GM12878 (cell line): ENCODE data around the gene SVOP. TPM values are rescaled to one million over a fixed set of nuclear protein-coding genes. Genes with fewer than 3 reads are reported as not detected.
A peak's percentile ranks its signal among the peaks of the same experiment; 100 is the strongest.
"Not testable (repeated sequence)": the region's sequence is repeated elsewhere in the genome, so short reads cannot be mapped to it uniquely, and the experiment has no call there.

Experiments used
- ATAC-seq: fragments of 200-7000 bp; cut with Tn5 transposase; 3 replicates; pipeline ENCODE4 v1.9.1; 2020; ENCODE audit warnings: mild to moderate bottlenecking, moderate library complexity
- BruUV-seq: library from RNA; stranded (reverse); fragments of 400-500 nt; replicated peaks from 2 replicates; lab custom pipeline; 2021; lab: Mats Ljungman, UMichigan
- CTCF ChIA-PET: fragments of 300-600 bp; sonication (Branson Sonifier 250); formaldehyde crosslinking; extraction: SDS; loops from one replicate; lab custom pipeline; 2021; ENCODE audit warnings: inconsistent platforms; lab: Yijun Ruan, JAX
- POLR2A ChIA-PET: fragments of 350-600 bp; formaldehyde crosslinking; extraction: SDS; loops from one replicate; lab custom pipeline; 2021; ENCODE audit warnings: inconsistent platforms; lab: Charles Lee
- RAD21 ChIA-PET: fragments of 300-600 bp; sonication (Branson Sonifier 250); formaldehyde crosslinking; loops from one replicate; lab custom pipeline; 2023; ENCODE audit warnings: antibody characterized with exemption; ENCODE audit not compliant: unreplicated experiment; lab: Charles Lee
- SMC1A ChIA-PET: fragments of 300-600 bp; sonication (Branson Sonifier 250); formaldehyde crosslinking; loops from one replicate; lab custom pipeline; 2023; ENCODE audit not compliant: unreplicated experiment, uncharacterized antibody; lab: Charles Lee
- DNase-seq: peaks from one replicate; pipeline ENCODE4 v3.0.0-alpha.2; 2011; ENCODE audit warnings: low read depth, low spot score
- FAIRE-seq: peaks from 3 replicates; lab custom pipeline; 2011; peaks lifted over from hg19 to GRCh38; lab: Jason Lieb, UNC
- H2AFZ ChIP-seq: 2 replicates; pipeline ENCODE4 v1.6.0; 2011; ENCODE audit warnings: low read depth, low read length, control low read depth; ENCODE audit not compliant: control insufficient read depth
- H3K27ac ChIP-seq: 2 replicates; pipeline ENCODE4 v1.5.1; 2011; ENCODE audit warnings: control low read depth; ENCODE audit not compliant: control insufficient read depth, insufficient read depth
- H3K27me3 ChIP-seq, 2 experiments: replicated peaks in 1 of 2; 2 replicates each; pipeline versions ENCODE4 v1.6.0 to v1.6.1; 2011; ENCODE audit warnings: low read length in 1 of 2; ENCODE audit not compliant: control insufficient read depth in 2 of 2, insufficient read depth in 2 of 2
- H3K36me3 ChIP-seq, 2 experiments: 2 replicates each; pipeline ENCODE4 v1.5.1; 2011; ENCODE audit warnings: low read length in 1 of 2; ENCODE audit not compliant: control insufficient read depth in 2 of 2, insufficient read depth in 2 of 2
- H3K4me1 ChIP-seq: 2 replicates; pipeline ENCODE4 v1.6.1; 2011; ENCODE audit warnings: mild to moderate bottlenecking, low read length, moderate library complexity, mixed read lengths; ENCODE audit not compliant: control insufficient read depth, insufficient read depth
- H3K4me2 ChIP-seq: 2 replicates; pipeline ENCODE4 v1.6.0; 2011; ENCODE audit warnings: control low read depth; ENCODE audit not compliant: control insufficient read depth, insufficient read depth
- H3K4me3 ChIP-seq: fragments of 200-600 bp; sonication (generic); 2 replicates; pipeline ENCODE4 v1.5.1; 2016
- H3K79me2 ChIP-seq: 2 replicates; pipeline ENCODE4 v1.6.0; 2011; ENCODE audit warnings: low read length; ENCODE audit not compliant: control insufficient read depth, insufficient read depth
- H3K9ac ChIP-seq: 2 replicates; pipeline ENCODE4 v1.8.0; 2011; ENCODE audit warnings: low read length, control low read depth, mixed read lengths; ENCODE audit not compliant: control insufficient read depth, insufficient read depth
- H3K9me3 ChIP-seq: replicated peaks from 3 replicates; pipeline ENCODE4 v1.5.1; 2011; ENCODE audit warnings: mild to moderate bottlenecking, low read length; ENCODE audit not compliant: control insufficient read depth, insufficient read depth
- H4K20me1 ChIP-seq: 2 replicates; pipeline ENCODE4 v1.6.0; 2011; ENCODE audit not compliant: control insufficient read depth, insufficient read depth
- PRDM15 ChIP-seq: fragments of 450-650 bp; formaldehyde crosslinking; IDR thresholded peaks from 2 replicates; pipeline ENCODE4 v1.4.0; 2020; ENCODE audit warnings: mild to moderate bottlenecking, moderate library complexity
- RAD51 ChIP-seq: fragments of 450-650 bp; IDR thresholded peaks from 2 replicates; pipeline ENCODE4 v1.6.1; 2016; ENCODE audit warnings: moderate library complexity, mild to moderate bottlenecking, inconsistent platforms
- SMARCA5 ChIP-seq: fragments of 450-650 bp; IDR thresholded peaks from 2 replicates; pipeline ENCODE4 v1.6.1; 2017; ENCODE audit warnings: mild to moderate bottlenecking
- WGBS: methylation state at CpG from one replicate; pipeline ENCODE4 v1.1.6; 2016; ENCODE audit warnings: low lambda C conversion rate; ENCODE audit not compliant: insufficient replicate concordance, insufficient coverage; ENCODE audit errors: missing lambda C conversion rate; 5-methylcytosine and 5-hydroxymethylcytosine counted together
- in situ Hi-C: fragments of 300-500 bp; cut with MboI; formaldehyde crosslinking; loops from 9 replicates; pipeline ENCODE4 v1.14.3; 2018; ENCODE audit warnings: mixed read lengths
- intact Hi-C: fragments of 100-400 bp; cut with micrococcal nuclease; formaldehyde crosslinking; loops from one replicate; pipeline ENCODE4 v1.14.2; 2022; ENCODE audit not compliant: unreplicated experiment
- polyA plus RNA-seq, 11 experiments: library from polyadenylated mRNA; depleted of rRNA in 4 of 11; unstranded in 6 of 11; stranded (reverse) in 5 of 11; fragments of >200 nt; fragmentation: Nextera tagmentation in 4 of 11; fragmentation: Illumina TruSeq in 1 of 11; extraction: Ambion mirVana in 4 of 11; extraction: Trizol in 1 of 11; gene quantifications; 1 replicate in 1 of 11; 2 replicates in 10 of 11; pipeline versions ENCODE4 v1.2.1 to v1.2.3, GENCODE V29; 2011 to 2016; ENCODE audit warnings: inconsistent platforms in 2 of 11, missing spikeins in 2 of 11, low read depth in 1 of 11
- total RNA-seq, 4 experiments: library from RNA; depleted of rRNA in 3 of 4; stranded (reverse); fragments of >200 nt in 3 of 4; fragmentation: Illumina TruSeq in 1 of 4; extraction: Trizol in 1 of 4; gene quantifications; 2 replicates each; pipeline versions ENCODE4 v1.2.1 to v1.2.3, GENCODE V29; 2013 to 2021

Gene SVOP
- total and polyA plus RNA-seq, 10 of the 15 experiments (the other 5 are each of a cell fraction or from before 2014, with no cell fraction given): under 0.01 TPM; not detected in 9

GRCh38 chr12:108875280-108875679, 145.6 kb downstream of the SVOP start (continued):
- TF ChIP-seq SMARCA5: no peak

- no peaks in the 10 kb centered on the region for H3K36me3 ChIP-seq
- intact Hi-C loops (no loop called here), in situ Hi-C loops (no loop called here)
- H3K4me3 ChIP-seq: no peak overlapping the region
- no peak for DNase-seq
- ATAC-seq: no peak
- SMC1A ChIA-PET: interaction anchor here (0.9 to 1.0 kb wide), 3 partner anchors 10 to 142 kb away, joined by 3 read pairs; no protein-coding TSS in a partner anchor
- no peak overlapping the region for H2AFZ ChIP-seq
- no peak for FAIRE-seq
- POLR2A ChIA-PET: no interaction called here
- no peak overlapping the region for H3K27ac ChIP-seq
- 14% methylated on average over 4 of the region's 4 CpGs for WGBS
- no TSS peak for BruUV-seq
- H3K4me2 ChIP-seq: no peak overlapping the region
- no peak overlapping the region for H3K9ac ChIP-seq
- H3K79me2 ChIP-seq: no peaks in the 10 kb centered on the region
- CTCF ChIA-PET: interaction anchor here (0.9 kb wide), 1 partner anchor 18 kb away, joined by 3 read pairs; no protein-coding TSS in a partner anchor
- TF ChIP-seq RAD51 (peak; percentile 49; the same call in 1 of the 2 replicates), PRDM15 (CRISPR knock-in tag) (no peak)
- H3K9me3 ChIP-seq: no peaks in the 10 kb centered on the region
- H4K20me1 ChIP-seq: no peaks in the 10 kb centered on the region
- no peaks in the 10 kb centered on the region for H3K4me1 ChIP-seq
- RAD21 ChIA-PET: interaction anchor here (0.6 kb wide), 1 partner anchor 11 kb away, joined by 3 read pairs; the partner anchor contains the start of gene SSH1
- H3K27me3 ChIP-seq: no peaks in the 10 kb centered on the region
Measured at GRCh38 chr12:108868781-108869180, 152.1 kb downstream of the SVOP start.

- BruUV-seq, SMC1A ChIA-PET, H3K4me3 ChIP-seq, H3K27me3 ChIP-seq, in situ Hi-C loops, H4K20me1 ChIP-seq, ATAC-seq, H3K4me2 ChIP-seq, DNase-seq, H3K9me3 ChIP-seq, FAIRE-seq, H3K36me3 ChIP-seq, intact Hi-C loops, H3K79me2 ChIP-seq, H3K9ac ChIP-seq, H3K27ac ChIP-seq, H2AFZ ChIP-seq: not testable (repeated sequence)
- CTCF ChIA-PET: interaction anchor here (0.7 kb wide), 1 partner anchor 18 kb away, joined by 3 read pairs; no protein-coding TSS in a partner anchor
- RAD21 ChIA-PET: interaction anchor here (0.6 kb wide), 1 partner anchor 1033 kb away, joined by 4 read pairs; no protein-coding TSS in a partner anchor
- WGBS: 68% methylated on average over 10 of the region's 10 CpGs
- peaks cover 14% of the 10 kb centered on the region for H3K4me1 ChIP-seq
- POLR2A ChIA-PET: interaction anchor here (1.2 kb wide), 1 partner anchor 9 kb away, joined by 3 read pairs; the partner anchor contains the start of gene SSH1
Measured at GRCh38 chr12:108866083-108866482, 154.8 kb downstream of the SVOP start.
